IMR-90 (cell line): ENCODE data around the gene CMTM7.

Experiments
- BHLHE40 ChIP-seq: fragments of 150-350 bp; IDR thresholded peaks from 2 replicates; pipeline ENCODE4 v1.6.1; 2016; ENCODE audit warnings: mild to moderate bottlenecking, low read depth, low read length
- CEBPB ChIP-seq: IDR thresholded peaks from 2 replicates; pipeline ENCODE4 v1.6.1; 2012; ENCODE audit warnings: low read depth, low read length, improper control_type of control experiment
- CTCF ChIP-seq: conservative IDR thresholded peaks from 2 replicates; pipeline ENCODE4 v1.5.1; 2012; ENCODE audit warnings: mild to moderate bottlenecking, low read depth, low read length, improper control_type of control experiment
- ELK1 ChIP-seq: fragments of 150-350 bp; IDR thresholded peaks from 2 replicates; pipeline ENCODE4 v1.6.1; 2016; ENCODE audit warnings: low read depth, mild to moderate bottlenecking, low read length, moderate library complexity, borderline replicate concordance
- MAZ ChIP-seq: IDR thresholded peaks from 2 replicates; pipeline ENCODE4 v1.6.1; 2012; ENCODE audit warnings: low read depth, mild to moderate bottlenecking, low read length, improper control_type of control experiment, moderate library complexity, borderline replicate concordance
- POLR2A ChIP-seq: IDR thresholded peaks from 2 replicates; pipeline ENCODE4 v1.6.1; 2012; ENCODE audit warnings: mild to moderate bottlenecking, low read depth, low read length

- TF ChIP-seq CTCF (no peak), POLR2A (no peak), CEBPB (no peak), ELK1 (no peak), BHLHE40 (no peak), MAZ (no peak)
Measured at GRCh38 chr3:32383136-32383711, 8.4 kb upstream of the CMTM7 start.
